Kidney capillary endothelial cell (primary cell): ENCODE measurements around the gene LAMA5.
A peak's percentile ranks its signal among the peaks of the same experiment; 100 is the strongest.

Experiments
- DNase-seq: peaks from one replicate; pipeline ENCODE4 v3.0.0-alpha.2; 2018; ENCODE audit warnings: low spot score

The LAMA5 gene

GRCh38 chr20:62357681-62358080 lies 9.4 kb downstream of the LAMA5 start:
- DNase-seq: no peak

DNA sequence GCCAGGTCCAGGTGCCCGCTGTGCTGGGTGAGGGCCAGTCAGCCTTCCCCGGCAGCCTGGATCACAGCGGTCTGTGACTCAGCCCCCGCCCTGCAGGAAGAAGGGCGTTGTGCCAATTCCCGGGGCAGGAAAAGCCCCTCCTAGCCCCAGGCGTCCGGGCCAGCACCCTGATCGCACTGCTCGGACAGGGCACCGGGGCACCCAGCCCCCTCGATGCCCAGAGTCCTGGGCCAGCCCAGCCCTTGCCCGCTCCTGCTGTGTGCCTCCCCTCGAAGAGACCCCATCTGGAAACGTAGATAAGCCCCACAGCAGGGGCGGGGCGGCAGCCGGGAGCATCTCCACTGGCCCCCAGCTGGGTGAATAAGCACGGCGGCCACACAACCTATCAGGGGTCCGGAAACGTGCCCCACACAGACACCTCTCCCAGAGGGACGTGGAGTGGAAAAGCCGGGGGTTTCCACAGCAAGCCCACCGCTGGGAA lies 9.9 kb downstream of the LAMA5 start:
- DNase-seq: peak; percentile 78

DNA sequence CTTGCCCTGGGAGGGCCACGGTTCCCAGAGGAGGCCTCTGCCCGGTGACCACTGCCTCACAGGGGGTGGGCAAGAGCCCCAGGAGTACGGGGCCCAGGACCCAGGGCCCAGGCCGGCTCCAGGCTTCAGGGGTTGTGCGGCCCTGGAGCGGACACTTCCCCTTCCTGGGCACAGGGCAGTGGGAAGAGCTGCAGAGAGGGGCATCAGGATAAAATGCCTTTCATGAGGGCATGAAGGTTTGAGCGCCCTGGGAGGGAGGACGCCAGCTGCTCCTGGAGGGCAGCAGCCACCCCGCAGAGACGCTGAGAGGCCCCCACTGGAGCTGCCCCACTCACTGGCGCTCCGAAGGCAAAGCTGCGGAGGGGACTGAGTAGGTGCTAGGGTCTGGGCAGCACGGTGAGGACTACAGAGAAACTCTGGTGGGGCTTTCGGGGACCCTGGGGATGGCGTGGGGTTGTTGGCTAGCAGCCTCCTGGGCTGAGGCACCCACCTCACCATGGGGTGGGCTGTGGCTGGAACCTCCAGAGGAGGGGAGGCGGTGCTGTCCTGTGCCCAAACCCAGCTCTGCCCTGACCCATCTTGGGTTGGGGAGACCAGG lies 10.4 kb downstream of the LAMA5 start:
- DNase-seq: no peak

DNA sequence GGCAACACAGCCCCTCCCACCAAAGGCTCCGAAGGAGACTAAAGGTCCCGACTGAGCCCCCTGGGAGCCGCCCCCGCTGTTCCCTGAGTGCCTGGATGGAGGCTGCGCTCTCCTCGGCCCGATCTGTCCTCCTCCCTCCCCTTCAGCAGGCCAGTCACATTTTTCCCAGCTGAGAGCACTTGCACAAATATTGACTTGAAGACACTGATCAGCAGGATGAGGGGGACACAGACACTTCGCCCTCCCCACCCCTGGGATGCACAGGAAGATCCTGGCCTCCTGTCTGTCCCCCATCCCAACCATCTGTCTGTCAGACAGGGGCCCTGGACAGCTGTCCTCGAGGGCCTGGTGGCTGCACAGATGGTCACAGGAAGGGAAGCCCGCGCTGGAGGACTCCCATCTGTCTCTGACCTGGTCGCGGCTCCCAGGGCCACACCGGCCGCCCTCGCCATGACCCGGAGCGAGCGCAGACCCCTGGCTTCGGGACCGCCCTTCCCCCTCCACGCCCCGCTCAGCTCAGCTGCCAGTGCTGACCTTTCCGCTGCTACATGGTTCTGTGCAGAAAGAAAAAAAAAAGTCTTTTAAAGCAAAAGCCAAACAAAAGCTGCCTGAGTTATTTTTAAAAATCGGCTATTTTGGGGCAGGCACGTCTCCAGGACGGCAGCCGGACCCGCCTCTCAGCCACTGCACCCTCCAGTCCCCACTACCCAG lies 11.1 kb downstream of the LAMA5 start:
- no peak for DNase-seq

- no peak for DNase-seq
These were observed 11.6 kb downstream of the LAMA5 start for GRCh38 chr20:62355516-62355877.

GRCh38 chr20:62354811-62355341 lies 12.2 kb downstream of the LAMA5 start:
- no peak for DNase-seq

DNA sequence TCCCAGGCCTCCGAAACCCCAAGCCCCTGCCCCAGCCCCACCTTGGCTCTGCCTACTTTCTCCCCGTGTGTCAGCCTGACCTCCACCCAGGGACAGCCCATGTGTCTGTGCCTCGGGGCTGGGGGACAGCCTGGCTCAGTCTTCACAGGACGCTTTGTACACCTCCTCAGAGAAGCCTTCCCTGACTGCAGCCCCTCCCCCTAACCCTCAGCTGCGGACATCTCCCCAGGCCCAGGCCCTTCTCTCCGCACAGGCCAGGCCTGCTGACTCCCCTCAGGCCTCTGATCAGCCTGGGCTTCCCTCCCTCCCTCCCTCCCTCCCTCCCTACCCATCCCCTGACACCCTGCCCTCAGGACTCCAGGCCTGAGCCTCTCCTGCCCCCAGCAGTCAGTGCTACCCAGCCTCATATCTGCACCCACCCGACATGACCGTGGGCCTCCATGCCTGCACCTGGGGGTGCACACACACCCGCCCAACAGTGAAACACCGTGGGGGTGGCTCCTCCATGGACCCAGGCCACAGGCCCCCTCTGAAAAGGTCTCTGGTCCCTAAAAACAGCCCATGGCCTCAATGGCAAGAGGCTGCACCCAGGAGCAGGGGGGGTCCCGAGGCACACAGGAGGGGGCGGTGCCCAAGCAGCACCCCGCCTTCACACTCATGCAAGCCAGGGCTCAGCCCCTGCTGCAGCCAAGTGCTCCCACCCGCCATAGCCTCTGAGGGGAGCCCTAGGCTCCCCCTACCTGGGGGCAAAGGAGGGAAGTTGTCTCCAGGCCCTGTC lies 12.9 kb downstream of the LAMA5 start:
- no peak for DNase-seq

DNA sequence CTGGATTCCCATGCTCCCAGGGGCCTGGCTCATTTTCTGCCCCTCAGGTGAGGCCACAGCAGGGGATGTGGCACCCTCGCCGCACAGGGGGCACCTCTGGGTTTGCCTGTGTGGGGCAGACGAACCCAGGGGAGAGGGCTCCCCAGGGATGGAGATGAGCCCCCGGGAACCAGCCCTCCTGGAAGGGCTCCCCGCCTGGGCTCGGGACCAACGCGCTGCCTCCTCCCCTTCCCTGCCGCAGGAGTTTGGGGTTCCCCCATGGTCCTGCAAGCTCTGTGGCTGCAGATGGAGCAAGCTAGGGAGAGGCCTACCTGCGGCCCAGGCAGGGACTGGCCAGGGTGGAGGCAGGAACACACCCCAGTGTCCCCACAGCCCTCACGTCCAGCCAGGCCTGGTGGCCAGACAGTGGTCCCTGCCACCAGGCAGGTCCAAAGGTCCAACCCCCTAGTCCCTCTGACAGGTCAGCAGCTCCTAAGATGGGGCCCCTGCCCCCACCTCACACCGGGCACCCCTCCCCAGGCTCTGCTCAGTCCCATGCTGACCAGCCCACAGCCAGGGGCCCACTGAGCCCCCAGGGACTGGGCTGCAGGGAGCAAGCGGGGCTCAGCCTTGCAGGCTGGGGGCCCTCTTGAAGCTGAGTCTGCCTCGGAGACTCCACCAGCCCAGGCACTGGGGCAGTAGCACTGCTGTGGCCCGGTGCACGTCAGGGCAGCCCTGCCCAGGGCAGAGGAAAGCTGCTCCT lies 13.7 kb downstream of the LAMA5 start:
- DNase-seq: no peak

DNA sequence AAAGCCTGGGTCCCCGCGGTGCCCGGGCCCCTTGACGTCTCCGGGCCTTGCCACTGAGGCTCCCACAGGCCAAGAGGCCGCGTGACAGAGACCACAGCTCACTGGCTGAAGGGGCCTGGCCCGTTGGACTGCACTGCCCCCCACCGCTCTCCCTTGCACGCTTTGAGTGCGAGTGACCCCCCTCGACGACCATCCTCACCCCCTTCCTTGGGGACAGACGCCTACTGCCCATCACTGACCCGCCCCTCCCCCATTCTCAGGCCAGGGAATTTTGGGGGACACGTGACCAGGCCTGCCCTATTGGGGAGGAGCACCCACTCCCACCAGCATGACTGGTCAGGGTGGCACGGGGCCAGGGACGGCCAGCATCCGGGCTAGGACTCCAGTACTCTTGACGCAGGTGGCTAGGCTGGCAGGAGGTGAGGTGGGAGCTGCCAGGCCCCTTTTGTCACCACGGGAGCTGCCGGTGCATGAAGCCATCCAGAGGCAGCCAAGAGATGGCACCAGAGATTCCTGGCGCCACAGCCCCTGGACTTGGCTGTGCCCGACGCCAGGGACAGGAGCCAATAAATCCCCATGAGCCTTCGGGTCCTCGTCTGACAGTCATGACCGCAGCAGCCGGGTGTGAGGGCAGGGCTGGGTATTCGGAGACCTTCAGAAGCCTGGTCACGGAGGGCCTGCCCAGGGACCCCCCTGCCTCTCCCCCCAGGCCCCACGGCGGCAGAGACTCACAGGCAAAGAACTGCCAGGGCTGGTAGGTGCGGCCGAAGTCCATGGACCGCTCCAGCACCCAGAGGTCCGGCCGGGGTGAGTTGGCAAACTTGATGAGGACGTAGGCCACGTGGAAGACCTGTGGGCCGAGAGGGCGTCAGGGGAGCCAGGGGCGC lies 14.5 kb downstream of the LAMA5 start:
- DNase-seq: no peak

DNA sequence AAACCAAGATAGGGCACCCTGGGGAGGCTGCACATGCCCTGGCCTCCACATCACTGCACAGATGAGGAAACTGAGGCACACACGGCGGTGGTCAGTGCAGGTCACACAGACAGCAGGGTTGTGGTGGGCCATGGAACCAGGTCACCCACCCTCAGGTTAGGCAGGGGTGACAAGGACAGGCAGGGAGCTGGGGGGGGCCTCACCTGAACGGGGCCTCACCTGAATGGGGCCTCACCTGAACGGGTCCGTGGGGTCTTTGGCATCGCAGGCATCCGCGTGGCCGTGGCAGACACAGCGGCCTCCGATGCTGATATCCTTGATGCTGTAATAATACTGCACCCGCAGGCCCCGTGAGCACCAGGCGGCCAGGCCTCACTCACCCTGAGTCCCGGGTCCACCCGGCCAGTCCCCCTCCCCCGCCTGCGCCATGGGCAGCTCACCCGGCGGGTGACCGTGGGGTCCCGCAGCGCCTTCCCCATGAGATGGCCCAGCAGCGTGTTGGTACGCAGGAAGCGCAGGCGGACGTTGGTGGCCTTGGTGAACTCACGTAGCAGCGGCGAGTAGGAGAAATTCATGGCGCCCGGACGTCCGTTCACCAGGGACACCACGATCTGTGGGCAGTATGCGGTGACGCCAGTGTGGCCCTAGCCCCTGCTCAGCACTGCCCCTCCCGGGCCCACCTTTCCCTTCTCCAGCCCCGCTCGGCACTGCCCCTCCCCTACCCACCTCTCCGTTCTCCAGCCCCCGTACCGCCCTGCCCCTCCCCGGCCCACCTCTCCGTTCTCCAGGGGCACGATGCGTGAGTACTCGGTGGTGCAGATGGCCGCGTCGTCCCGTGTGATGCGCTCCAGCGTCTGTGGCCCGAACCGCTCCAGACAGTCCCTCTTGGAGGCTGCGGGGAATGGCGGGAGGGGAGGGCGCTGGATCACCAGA lies 15.4 kb downstream of the LAMA5 start:
- no peak for DNase-seq

GRCh38 chr20:62350629-62351422 lies 16.3 kb downstream of the LAMA5 start:
- DNase-seq: no peak

- no peak for DNase-seq
These were observed 16.9 kb downstream of the LAMA5 start for GRCh38 chr20:62350098-62350628.

DNA sequence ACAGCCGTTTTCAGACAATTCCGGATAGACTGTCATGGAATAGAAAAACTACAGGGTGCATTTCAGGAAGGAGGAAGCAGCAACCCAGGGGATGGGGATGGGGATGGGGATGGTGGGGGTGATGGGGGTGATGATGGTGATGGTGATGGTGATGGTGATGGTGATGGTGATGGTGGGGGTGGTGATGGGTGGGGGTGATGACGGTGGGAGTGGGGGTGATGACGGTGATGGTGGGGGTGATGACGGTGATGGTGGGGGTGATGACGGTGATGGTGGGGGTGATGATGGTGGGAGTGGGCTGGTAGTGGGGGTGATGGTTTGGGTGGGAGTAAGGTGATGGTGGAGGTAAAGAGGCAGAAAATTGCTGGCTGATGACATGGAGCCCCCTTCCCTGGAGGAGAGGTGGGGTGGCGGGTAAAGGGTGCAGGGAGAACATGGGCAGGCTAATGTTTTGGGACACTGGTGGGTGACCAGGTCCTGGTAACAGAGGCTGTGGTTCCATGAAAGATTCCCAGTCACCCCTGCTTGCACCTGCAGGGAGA lies 17.5 kb downstream of the LAMA5 start:
- no peak for DNase-seq

DNA sequence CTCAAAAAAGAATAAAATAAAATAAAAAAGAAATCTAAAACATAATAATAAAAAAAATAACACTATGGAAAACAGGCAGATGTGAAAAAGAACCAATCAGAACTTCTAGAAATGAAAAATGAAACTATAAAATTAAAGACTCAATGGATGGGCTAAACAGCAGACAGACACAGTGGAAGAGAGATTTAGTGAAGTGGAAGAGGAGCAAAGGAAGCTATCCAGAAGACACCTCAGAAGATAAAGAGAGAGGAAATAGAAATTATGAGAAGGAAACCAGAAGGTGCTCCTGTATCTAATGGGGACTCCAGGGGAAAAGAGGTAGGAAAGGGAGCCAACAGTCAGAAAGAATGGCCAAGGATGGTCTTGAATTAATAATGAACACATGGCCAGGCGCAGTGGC lies 18.5 kb downstream of the LAMA5 start:
- no peak for DNase-seq

DNA sequence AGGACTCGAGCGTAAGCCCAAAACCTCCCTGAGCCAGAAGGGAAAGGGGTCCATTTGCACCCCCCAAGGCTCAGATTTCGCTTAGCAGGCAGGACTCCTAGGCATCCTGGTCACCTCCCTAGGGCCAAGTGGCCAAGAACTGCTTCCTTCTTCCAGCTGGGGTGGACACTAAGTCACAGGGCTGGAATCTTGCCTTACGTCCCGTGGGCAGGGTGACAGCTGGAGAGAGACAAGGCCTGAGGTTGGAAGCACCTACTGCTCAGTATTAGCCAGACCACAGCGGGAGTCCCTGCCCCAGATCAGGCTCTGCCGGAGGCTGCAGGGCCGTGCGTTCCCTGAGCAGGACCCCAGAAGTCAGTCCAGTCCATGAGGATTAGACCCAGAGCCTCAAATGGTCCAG lies 19.7 kb downstream of the LAMA5 start:
- no peak for DNase-seq

DNA sequence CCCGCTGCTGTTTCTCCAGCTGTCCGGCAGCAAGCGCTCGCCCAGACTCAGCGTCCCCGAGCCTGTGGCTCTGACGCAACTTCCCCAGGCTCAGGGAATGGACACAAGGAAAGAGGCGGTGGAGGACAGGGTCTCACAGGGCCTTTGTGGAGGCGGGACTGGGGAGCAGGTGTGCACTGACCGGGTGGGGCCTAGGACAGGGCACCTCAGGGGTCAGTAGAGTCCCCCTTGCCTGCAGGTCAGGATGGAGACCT lies 20.0 kb downstream of the LAMA5 start:
- no peak for DNase-seq

DNA sequence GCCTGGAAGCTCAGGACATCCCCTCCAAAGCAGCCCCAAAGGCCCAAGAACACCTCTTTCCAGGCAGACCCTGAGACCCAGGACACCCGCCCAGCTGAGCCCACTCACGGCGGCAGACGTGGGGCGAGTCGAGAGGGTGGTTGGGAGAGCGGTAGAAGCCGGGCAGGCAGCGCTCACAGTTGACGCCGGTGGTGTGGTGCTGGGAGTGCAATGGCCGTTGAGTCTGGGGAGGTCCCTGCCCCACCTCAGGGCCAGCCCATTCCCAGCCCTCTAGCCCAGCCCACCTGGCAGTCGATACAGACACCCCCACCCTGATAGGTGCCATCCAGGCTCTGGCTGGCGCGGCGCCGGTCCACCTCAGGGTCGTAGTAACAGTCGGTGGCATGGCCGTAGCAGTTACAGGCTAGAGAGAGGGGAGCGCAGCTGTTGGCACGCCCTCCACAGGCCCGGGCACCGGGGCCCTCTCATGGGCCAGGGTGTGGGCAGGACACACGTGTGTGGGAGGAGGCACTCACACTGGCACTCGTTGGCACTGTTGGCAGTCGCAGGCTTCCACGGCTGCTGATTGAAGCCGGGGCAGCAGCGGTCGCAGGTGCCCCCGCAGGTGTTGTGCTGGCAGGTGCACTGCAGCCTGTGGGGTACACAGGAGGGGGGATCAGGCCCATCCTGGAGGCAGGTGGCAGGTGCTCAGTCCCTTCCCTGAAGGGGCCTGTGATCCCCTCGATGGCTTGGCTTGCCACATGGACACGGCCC lies 20.5 kb downstream of the LAMA5 start:
- no peak for DNase-seq

DNA sequence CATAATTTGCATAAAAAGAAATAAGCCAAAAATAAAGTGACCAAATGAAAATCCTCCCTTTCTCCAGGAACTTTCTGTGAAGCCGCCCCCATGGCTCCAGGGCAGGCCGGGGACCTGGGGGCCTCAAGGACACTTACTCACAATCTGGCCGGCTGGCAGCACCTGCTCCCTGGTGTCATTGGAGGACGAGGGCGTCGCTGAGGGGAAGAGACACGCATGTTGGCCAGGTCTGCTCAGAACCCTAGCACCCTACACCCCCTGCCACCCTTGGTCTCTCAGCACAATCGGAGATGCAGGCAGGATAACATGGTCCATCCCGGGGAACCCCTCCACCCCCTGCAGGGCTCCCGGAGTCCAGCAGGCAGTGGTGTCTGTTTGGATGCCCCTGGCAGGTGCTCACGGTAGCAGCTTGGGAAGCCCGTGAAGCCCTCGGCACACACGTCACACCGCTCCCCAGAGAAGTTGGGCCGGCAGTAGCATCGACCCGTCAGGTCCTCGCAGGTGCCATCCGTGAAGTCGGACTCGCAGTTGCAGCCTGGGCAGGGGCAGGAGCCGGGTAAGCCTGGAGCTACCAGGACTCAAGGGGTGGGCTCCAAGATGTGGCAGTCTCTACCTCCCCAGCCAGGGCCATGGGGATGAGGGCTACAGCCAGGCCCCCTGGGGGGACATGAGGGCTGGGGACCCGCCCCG lies 21.3 kb downstream of the LAMA5 start:
- DNase-seq: no peak
